ENCODE data around the gene MAP4.

Gene MAP4

DNA sequence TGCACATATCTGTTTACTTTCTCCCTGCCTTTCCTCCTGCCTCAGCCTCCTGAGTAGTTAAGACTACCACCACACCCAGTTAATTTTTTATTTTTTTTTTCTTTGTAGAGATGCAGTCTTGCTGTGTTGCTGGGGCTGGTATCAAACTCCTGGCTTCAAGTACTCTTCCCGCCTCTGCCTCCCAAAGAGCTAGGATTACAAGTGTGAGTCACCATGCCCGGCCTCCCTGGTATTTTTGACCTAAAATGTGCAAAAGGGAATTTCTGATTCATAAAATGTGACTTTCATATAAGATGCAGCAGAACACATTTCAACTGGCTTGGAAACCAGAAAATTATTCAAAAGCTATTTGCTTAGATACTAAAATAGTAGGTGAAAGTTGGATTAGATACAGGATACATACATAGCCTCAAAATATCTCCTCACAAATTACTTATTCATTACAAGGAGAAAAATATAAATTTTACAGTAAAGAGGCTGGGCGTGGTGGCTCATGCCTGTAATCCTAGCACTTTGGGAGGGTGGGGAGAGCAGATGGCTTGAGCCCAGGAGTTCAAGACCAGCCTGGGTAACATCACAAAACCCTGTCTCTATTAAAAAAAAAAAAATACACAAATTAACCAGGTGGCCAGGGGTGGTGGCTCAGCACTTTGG lies 32.0 kb downstream of the MAP4 start (continued):
- TF ChIP-seq ZNF248 (tag by site-specific recombination; IDR thresholded peaks at IDR 0.05) (no peak), ZNF155 (tag by site-specific recombination; IDR thresholded peaks at IDR 0.05) (no peak), ZNF354C (tag by site-specific recombination; IDR thresholded peaks at IDR 0.05; ENCODE audit: borderline replicate concordance, low read depth) (no peak), ZNF2 (tag by site-specific recombination; IDR thresholded peaks at IDR 0.05) (peak; percentile 86), ZNF529 (tag by site-specific recombination; IDR thresholded peaks at IDR 0.05; ENCODE audit: insufficient replicate concordance) (no peak), ZBTB1 (tag by site-specific recombination; IDR thresholded peaks at IDR 0.05) (no peak), ZNF48 (tag by site-specific recombination; IDR thresholded peaks at IDR 0.05) (no peak), GLI2 (tag by site-specific recombination; IDR thresholded peaks at IDR 0.05; ENCODE audit: borderline replicate concordance, low read depth) (no peak), ZNF544 (tag by site-specific recombination; IDR thresholded peaks at IDR 0.05) (no peak), ZNF146 (tag by site-specific recombination; IDR thresholded peaks at IDR 0.05) (no peak), ZNF549 (tag by site-specific recombination; IDR thresholded peaks at IDR 0.05) (no peak), ZNF626 (tag by site-specific recombination; IDR thresholded peaks at IDR 0.05) (no peak), YY2 (tag by site-specific recombination; IDR thresholded peaks at IDR 0.05) (no peak), ZNF624 (tag by site-specific recombination; IDR thresholded peaks at IDR 0.05) (no peak), ZNF600 (tag by site-specific recombination; IDR thresholded peaks at IDR 0.05) (peak; percentile 47; the same call in 1 of the 2 replicates), BCL11A (tag by site-specific recombination; IDR thresholded peaks at IDR 0.05; ENCODE audit: low read depth) (no peak), ZNF292 (tag by site-specific recombination; IDR thresholded peaks at IDR 0.05; ENCODE audit: borderline replicate concordance, low read depth) (no peak), SETDB1 (IDR thresholded peaks at IDR 0.05; ENCODE audit: insufficient read length, low read length) (no peak), ZSCAN30 (tag by site-specific recombination; IDR thresholded peaks at IDR 0.05) (no peak), ZFHX2 (tag by site-specific recombination; conservative IDR thresholded peaks at IDR 0.05) (0 out of 2 replicates have a peak, but pooled peaks have one; percentile 17), ZNF23 (tag by site-specific recombination; IDR thresholded peaks at IDR 0.05; ENCODE audit: borderline replicate concordance) (no peak), ZNF701 (tag by site-specific recombination; IDR thresholded peaks at IDR 0.05) (no peak), SP2 (tag by site-specific recombination; IDR thresholded peaks at IDR 0.05) (no peak), ZNF140 (tag by site-specific recombination; IDR thresholded peaks at IDR 0.05) (no peak), ZNF629 (tag by site-specific recombination; IDR thresholded peaks at IDR 0.05) (peak; percentile 47; the same call in 1 of the 2 replicates)
- TF ChIP-seq, protein P1, sequence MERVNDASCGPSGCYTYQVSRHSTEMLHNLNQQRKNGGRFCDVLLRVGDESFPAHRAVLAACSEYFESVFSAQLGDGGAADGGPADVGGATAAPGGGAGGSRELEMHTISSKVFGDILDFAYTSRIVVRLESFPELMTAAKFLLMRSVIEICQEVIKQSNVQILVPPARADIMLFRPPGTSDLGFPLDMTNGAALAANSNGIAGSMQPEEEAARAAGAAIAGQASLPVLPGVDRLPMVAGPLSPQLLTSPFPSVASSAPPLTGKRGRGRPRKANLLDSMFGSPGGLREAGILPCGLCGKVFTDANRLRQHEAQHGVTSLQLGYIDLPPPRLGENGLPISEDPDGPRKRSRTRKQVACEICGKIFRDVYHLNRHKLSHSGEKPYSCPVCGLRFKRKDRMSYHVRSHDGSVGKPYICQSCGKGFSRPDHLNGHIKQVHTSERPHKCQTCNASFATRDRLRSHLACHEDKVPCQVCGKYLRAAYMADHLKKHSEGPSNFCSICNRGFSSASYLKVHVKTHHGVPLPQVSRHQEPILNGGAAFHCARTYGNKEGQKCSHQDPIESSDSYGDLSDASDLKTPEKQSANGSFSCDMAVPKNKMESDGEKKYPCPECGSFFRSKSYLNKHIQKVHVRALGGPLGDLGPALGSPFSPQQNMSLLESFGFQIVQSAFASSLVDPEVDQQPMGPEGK (tag by site-specific recombination; IDR thresholded peaks at IDR 0.05): no peak

DNA sequence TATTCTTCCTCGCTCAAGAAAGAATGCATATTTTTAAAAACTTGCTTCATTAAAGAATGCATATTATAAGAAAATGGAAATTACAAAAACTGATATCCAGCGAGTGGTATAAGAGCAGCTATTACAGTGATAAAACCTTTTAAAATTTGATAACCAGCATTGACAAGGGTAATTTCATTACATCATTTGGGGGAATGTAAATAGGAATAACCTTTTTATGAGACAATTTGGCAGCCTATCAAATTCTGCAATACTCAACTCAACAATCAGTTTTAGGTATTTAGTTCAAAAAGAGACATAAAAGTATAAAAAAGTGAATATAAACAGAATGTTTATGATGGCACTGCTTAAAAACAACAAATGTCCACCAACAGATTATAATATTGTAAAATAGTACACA lies 35.4 kb downstream of the MAP4 start:
- no peak overlapping the region for H3K27ac ChIP-seq (ENCODE audit: extremely low read depth, low read depth, low read length)
- no peak for TF ChIP-seq ZNF658 (tag by site-specific recombination; IDR thresholded peaks at IDR 0.05)
- TF ChIP-seq, protein P2, sequence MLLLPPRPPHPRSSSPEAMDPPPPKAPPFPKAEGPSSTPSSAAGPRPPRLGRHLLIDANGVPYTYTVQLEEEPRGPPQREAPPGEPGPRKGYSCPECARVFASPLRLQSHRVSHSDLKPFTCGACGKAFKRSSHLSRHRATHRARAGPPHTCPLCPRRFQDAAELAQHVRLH (tag by site-specific recombination; IDR thresholded peaks at IDR 0.05): peak; percentile 46; the same call in 1 of the 2 replicates
- TF ChIP-seq ZNF843 (tag by site-specific recombination; IDR thresholded peaks at IDR 0.05): peak; percentile 71; the same call in 1 of the 2 replicates
- TF ChIP-seq, protein P3, sequence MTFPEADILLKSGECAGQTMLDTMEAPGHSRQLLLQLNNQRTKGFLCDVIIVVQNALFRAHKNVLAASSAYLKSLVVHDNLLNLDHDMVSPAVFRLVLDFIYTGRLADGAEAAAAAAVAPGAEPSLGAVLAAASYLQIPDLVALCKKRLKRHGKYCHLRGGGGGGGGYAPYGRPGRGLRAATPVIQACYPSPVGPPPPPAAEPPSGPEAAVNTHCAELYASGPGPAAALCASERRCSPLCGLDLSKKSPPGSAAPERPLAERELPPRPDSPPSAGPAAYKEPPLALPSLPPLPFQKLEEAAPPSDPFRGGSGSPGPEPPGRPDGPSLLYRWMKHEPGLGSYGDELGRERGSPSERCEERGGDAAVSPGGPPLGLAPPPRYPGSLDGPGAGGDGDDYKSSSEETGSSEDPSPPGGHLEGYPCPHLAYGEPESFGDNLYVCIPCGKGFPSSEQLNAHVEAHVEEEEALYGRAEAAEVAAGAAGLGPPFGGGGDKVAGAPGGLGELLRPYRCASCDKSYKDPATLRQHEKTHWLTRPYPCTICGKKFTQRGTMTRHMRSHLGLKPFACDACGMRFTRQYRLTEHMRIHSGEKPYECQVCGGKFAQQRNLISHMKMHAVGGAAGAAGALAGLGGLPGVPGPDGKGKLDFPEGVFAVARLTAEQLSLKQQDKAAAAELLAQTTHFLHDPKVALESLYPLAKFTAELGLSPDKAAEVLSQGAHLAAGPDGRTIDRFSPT (tag by site-specific recombination; IDR thresholded peaks at IDR 0.05): 0 out of 2 replicates have a peak, but pooled peaks have one; percentile 36
- TF ChIP-seq ZNF830 (tag by site-specific recombination; IDR thresholded peaks at IDR 0.05; ENCODE audit: low read depth): no peak
- peak; percentile 36; the same call in 1 of the 2 replicates for TF ChIP-seq FEZF1 (tag by site-specific recombination; IDR thresholded peaks at IDR 0.05)
- no peak for TF ChIP-seq ZNF10 (tag by site-specific recombination; IDR thresholded peaks at IDR 0.05)
- TF ChIP-seq, protein P4, sequence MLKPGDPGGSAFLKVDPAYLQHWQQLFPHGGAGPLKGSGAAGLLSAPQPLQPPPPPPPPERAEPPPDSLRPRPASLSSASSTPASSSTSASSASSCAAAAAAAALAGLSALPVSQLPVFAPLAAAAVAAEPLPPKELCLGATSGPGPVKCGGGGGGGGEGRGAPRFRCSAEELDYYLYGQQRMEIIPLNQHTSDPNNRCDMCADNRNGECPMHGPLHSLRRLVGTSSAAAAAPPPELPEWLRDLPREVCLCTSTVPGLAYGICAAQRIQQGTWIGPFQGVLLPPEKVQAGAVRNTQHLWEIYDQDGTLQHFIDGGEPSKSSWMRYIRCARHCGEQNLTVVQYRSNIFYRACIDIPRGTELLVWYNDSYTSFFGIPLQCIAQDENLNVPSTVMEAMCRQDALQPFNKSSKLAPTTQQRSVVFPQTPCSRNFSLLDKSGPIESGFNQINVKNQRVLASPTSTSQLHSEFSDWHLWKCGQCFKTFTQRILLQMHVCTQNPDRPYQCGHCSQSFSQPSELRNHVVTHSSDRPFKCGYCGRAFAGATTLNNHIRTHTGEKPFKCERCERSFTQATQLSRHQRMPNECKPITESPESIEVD (tag by site-specific recombination; IDR thresholded peaks at IDR 0.05): peak; percentile 96

More for the DNA sequence above, 35.4 kb downstream of the MAP4 start:
- ChIA-PET POLR2A (no interaction called here), CTCF (interaction anchor here (0.7 to 2.3 kb wide), 3 partner anchors 9 to 145 kb away, joined by 3 to 9 read pairs (median 7); no protein-coding TSS in a partner anchor)
- no peaks in the 10 kb centered on the region for H3K9me3 ChIP-seq (ENCODE audit: control insufficient read depth, insufficient read depth, low read depth, low read length)
- no peaks in the 10 kb centered on the region for H3K36me3 ChIP-seq (ENCODE audit: control insufficient read depth in 2 of 2, insufficient read depth in 1 of 2, low read length in 2 of 2)
- peaks cover 4% of the 10 kb centered on the region for H3K4me1 ChIP-seq (ENCODE audit: control insufficient read depth, insufficient read depth, low read length)
- no peak overlapping the region for H3K4me3 ChIP-seq (ENCODE audit: low read depth, low read length)

All from HEK293 (cell line).